A549 (cell line): Measurements from ENCODE around the gene JPH2. TPM values are rescaled to one million over a fixed set of nuclear protein-coding genes. Genes with fewer than 3 reads are reported as not detected.

Experiments used
- ATAC-seq, 2 experiments: fragments of 200-7000 bp in 1 of 2; fragments of >200 bp in 1 of 2; cut with Nextera tagmentation in 1 of 2; cut with Tn5 transposase in 1 of 2; 3 replicates each; pipeline versions ENCODE4 v1.8.0 to v1.9.1; 2018 to 2020; ENCODE audit warnings: mild to moderate bottlenecking in 1 of 2, moderate library complexity in 1 of 2
- CTCF ChIA-PET: fragments of 300-600 bp; sonication (Branson Sonifier 250); formaldehyde crosslinking; extraction: SDS; loops from one replicate; lab custom pipeline; 2021; ENCODE audit warnings: antibody characterized with exemption, inconsistent platforms; lab: Yijun Ruan, JAX
- POLR2A ChIA-PET: fragments of 350-600 bp; formaldehyde crosslinking; extraction: SDS; loops from one replicate; lab custom pipeline; 2021; ENCODE audit warnings: antibody characterized with exemption, inconsistent platforms; lab: Yijun Ruan, JAX
- DNase-seq, 2 experiments: peaks; one replicate each; pipeline versions ENCODE4 v3.0.0 to v3.0.0-alpha.2; 2011 to 2016; ENCODE audit warnings: low read depth in 1 of 2, low spot score in 1 of 2
- FAIRE-seq: peaks from 2 replicates; lab custom pipeline; 2011; peaks lifted over from hg19 to GRCh38; lab: Jason Lieb, UNC
- H3K27ac ChIP-seq, 2 experiments: fragments of >200 bp; sonication (Bioruptor Twin); formaldehyde crosslinking; 3 replicates each; pipeline ENCODE4 v1.5.1; 2016 to 2017
- H3K4me1 ChIP-seq: fragments of >200 bp; sonication (Bioruptor Twin); formaldehyde crosslinking; 3 replicates; pipeline ENCODE4 v1.6.1; 2016
- H3K4me2 ChIP-seq: fragments of >200 bp; sonication (Bioruptor Twin); formaldehyde crosslinking; 3 replicates; pipeline ENCODE4 v1.6.1; 2016
- H3K4me3 ChIP-seq: fragments of >200 bp; sonication (Bioruptor Twin); formaldehyde crosslinking; 3 replicates; pipeline ENCODE4 v1.5.1; 2016
- H3K9me3 ChIP-seq: fragments of >200 bp; sonication (Bioruptor Twin); formaldehyde crosslinking; 3 replicates; pipeline ENCODE4 v1.6.1; 2016
- BHLHE40 ChIP-seq: IDR thresholded peaks from 2 replicates; pipeline ENCODE4 v1.6.1; 2012; ENCODE audit warnings: low read depth, low read length, inconsistent platforms
- CBX8 ChIP-seq: fragments of 200-600 bp; sonication (generic); IDR thresholded peaks from 2 replicates; pipeline ENCODE4 v1.6.1; 2016
- CHD4 ChIP-seq: fragments of 200-600 bp; sonication (generic); IDR thresholded peaks from 2 replicates; pipeline ENCODE4 v1.6.1; 2016; ENCODE audit warnings: antibody characterized with exemption, mild to moderate bottlenecking, borderline replicate concordance
- EHMT2 ChIP-seq: fragments of 200-600 bp; sonication (generic); IDR thresholded peaks from 2 replicates; pipeline ENCODE4 v1.6.1; 2016; ENCODE audit warnings: antibody characterized with exemption, low read depth, mild to moderate bottlenecking, moderate library complexity
- EP300 ChIP-seq, 2 experiments: fragments of >200 bp; sonication (Bioruptor Twin); formaldehyde crosslinking; IDR thresholded peaks; 2 replicates in 1 of 2; 3 replicates in 1 of 2; pipeline ENCODE4 v1.6.1; 2016 to 2017
- HDAC2 ChIP-seq: fragments of 200-600 bp; sonication (generic); IDR thresholded peaks from 2 replicates; pipeline ENCODE4 v1.6.1; 2016
- HOXB13 ChIP-seq: fragments of 250-450 bp; sonication (Bioruptor Pico); IDR thresholded peaks from 2 replicates; pipeline ENCODE4 v1.5.0; 2020; ENCODE audit warnings: low read depth, mild to moderate bottlenecking, moderate library complexity
- HOXB5 ChIP-seq: fragments of 250-450 bp; sonication (Bioruptor Pico); IDR thresholded peaks from 2 replicates; pipeline ENCODE4 v1.5.0; 2020; ENCODE audit warnings: mild to moderate bottlenecking, moderate library complexity
- JUNB ChIP-seq: fragments of >200 bp; sonication (Bioruptor Twin); formaldehyde crosslinking; IDR thresholded peaks from 2 replicates; pipeline ENCODE4 v1.6.1; 2016
- KDM1A ChIP-seq: fragments of 200-600 bp; sonication (generic); IDR thresholded peaks from 2 replicates; pipeline ENCODE4 v1.6.1; 2016; ENCODE audit warnings: low read depth, mild to moderate bottlenecking
- MAFK ChIP-seq: fragments of 450-650 bp; IDR thresholded peaks from 2 replicates; pipeline ENCODE4 v1.6.1; 2014; ENCODE audit not compliant: partially characterized antibody
- NFE2L2 ChIP-seq: fragments of 150-350 bp; conservative IDR thresholded peaks from 2 replicates; pipeline ENCODE4 v1.6.1; 2014; ENCODE audit warnings: low read length
- NPAS2 ChIP-seq: fragments of 250-450 bp; sonication (Bioruptor Pico); IDR thresholded peaks from 2 replicates; pipeline ENCODE4 v1.8.0; 2022; ENCODE audit warnings: mild to moderate bottlenecking, moderate library complexity, borderline replicate concordance
- NR3C1 ChIP-seq: fragments of >200 bp; sonication (Bioruptor Twin); formaldehyde crosslinking; IDR thresholded peaks from 3 replicates; pipeline ENCODE4 v1.6.1; 2017
- RAD21 ChIP-seq, 2 experiments: fragments of >200 bp in 1 of 2; sonication (Bioruptor Twin) in 1 of 2; formaldehyde crosslinking in 1 of 2; IDR thresholded peaks in 1 of 2; conservative IDR thresholded peaks in 1 of 2; 2 replicates in 1 of 2; 3 replicates in 1 of 2; pipeline ENCODE4 v1.6.1; 2012 to 2018; ENCODE audit warnings: inconsistent platforms in 1 of 2
- RARB ChIP-seq: fragments of 250-450 bp; sonication (Bioruptor Pico); IDR thresholded peaks from 2 replicates; pipeline ENCODE4 v1.8.0; 2021; ENCODE audit warnings: mild to moderate bottlenecking, moderate library complexity
- RFX5 ChIP-seq: fragments of 450-650 bp; IDR thresholded peaks from 2 replicates; pipeline ENCODE4 v1.7.1; 2014; ENCODE audit warnings: antibody characterized with exemption, mild to moderate bottlenecking, moderate library complexity
- SREBF2 ChIP-seq: fragments of 450-650 bp; IDR thresholded peaks from 2 replicates; pipeline ENCODE4 v1.6.1; 2014; ENCODE audit warnings: mild to moderate bottlenecking, moderate library complexity
- ZC3H11A ChIP-seq: fragments of 450-650 bp; IDR thresholded peaks from 2 replicates; pipeline ENCODE4 v1.6.1; 2014; ENCODE audit warnings: antibody characterized with exemption, mild to moderate bottlenecking
- ZNF302 ChIP-seq: fragments of 250-450 bp; sonication (Bioruptor Pico); IDR thresholded peaks from 2 replicates; pipeline ENCODE4 v1.9.0; 2021; ENCODE audit warnings: inconsistent platforms, mild to moderate bottlenecking, moderate library complexity
- ZSCAN20 ChIP-seq: fragments of 250-450 bp; sonication (Bioruptor Pico); IDR thresholded peaks from 2 replicates; pipeline ENCODE4 v1.8.0; 2022; ENCODE audit warnings: mild to moderate bottlenecking, moderate library complexity
- WGBS: methylation state at CpG from one replicate; pipeline ENCODE4 v1.1.6; 2017; ENCODE audit errors: missing lambda C conversion rate; 5-methylcytosine and 5-hydroxymethylcytosine counted together
- polyA plus RNA-seq, 4 experiments: library from polyadenylated mRNA; depleted of rRNA in 3 of 4; stranded (reverse); fragments of >200 nt; fragmentation: RNase III in 1 of 4; extraction: RNeasy Plus Mini Kit Qiagen cat#74134 plus additional on column Dnase treatment in 1 of 4; gene quantifications; 2 replicates in 3 of 4; 3 replicates in 1 of 4; pipeline ENCODE4 v1.2.3, GENCODE V29; 2011 to 2017
- TF ChIP-seq, protein P1 (sequence below): fragments of 200-600 bp; sonication (generic); IDR thresholded peaks from 2 replicates; pipeline ENCODE4 v1.6.1; 2016; ENCODE audit warnings: antibody characterized with exemption, mild to moderate bottlenecking, moderate library complexity
- TF ChIP-seq, protein P2 (sequence below): IDR thresholded peaks from 2 replicates; pipeline ENCODE4 v1.6.1; 2012
- TF ChIP-seq, protein P3 (sequence below): fragments of 250-450 bp; sonication (Bioruptor Pico); IDR thresholded peaks from 2 replicates; pipeline ENCODE4 v1.5.0; 2020; ENCODE audit warnings: low read depth, mild to moderate bottlenecking, moderate library complexity
- TF ChIP-seq, protein P4 (sequence below): fragments of 250-450 bp; sonication (Bioruptor Pico); IDR thresholded peaks from 2 replicates; pipeline ENCODE4 v1.5.0; 2021; ENCODE audit warnings: mild to moderate bottlenecking, moderate library complexity, borderline replicate concordance
- TF ChIP-seq, protein P5 (sequence below): fragments of >200 bp; sonication (Bioruptor Twin); formaldehyde crosslinking; IDR thresholded peaks from 2 replicates; pipeline ENCODE4 v1.6.1; 2016
- TF ChIP-seq, protein P6 (sequence below): IDR thresholded peaks from 2 replicates; pipeline ENCODE4 v1.6.1; 2012; ENCODE audit warnings: low read depth, borderline replicate concordance
- TF ChIP-seq, protein P7 (sequence below): IDR thresholded peaks from 2 replicates; pipeline ENCODE4 v1.6.1; 2012

The JPH2 gene
- polyA plus RNA-seq, 2 of the 4 experiments (the other 2 are of a cell fraction): 0.83 to 3.3 TPM

DNA sequence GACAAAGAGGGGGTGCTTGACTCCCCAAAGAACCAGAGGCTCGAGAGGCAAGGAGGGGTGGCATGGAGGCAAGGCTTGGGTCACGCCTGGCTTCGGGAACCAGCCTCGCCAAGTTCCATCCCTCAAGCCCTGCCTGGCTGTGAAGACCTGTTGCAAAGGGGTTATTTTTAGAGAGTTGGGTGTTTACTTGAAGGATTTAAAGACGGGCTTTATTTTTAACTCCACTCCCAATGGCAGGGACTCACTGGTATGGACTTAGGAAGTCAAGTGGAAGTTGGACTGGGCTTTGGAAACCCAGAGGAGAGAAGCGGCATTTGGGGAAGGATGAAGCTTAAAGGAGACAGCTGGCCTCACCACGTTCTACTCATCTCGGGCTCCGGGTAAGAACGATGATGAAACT is 43.1 kb downstream of the JPH2 start:
- Histone ChIP-seq H3K27ac (no peak overlapping the region), H3K4me2 (no peak overlapping the region), H3K9me3 (no peaks in the 10 kb centered on the region), H3K4me1 (no peaks in the 10 kb centered on the region), H3K4me3 (no peak overlapping the region)
- DNase-seq: no peak
- no peak for ATAC-seq
- WGBS: 84% methylated on average over 10 of the region's 10 CpGs
- no peak for TF ChIP-seq NR3C1
- TF ChIP-seq, protein P1, sequence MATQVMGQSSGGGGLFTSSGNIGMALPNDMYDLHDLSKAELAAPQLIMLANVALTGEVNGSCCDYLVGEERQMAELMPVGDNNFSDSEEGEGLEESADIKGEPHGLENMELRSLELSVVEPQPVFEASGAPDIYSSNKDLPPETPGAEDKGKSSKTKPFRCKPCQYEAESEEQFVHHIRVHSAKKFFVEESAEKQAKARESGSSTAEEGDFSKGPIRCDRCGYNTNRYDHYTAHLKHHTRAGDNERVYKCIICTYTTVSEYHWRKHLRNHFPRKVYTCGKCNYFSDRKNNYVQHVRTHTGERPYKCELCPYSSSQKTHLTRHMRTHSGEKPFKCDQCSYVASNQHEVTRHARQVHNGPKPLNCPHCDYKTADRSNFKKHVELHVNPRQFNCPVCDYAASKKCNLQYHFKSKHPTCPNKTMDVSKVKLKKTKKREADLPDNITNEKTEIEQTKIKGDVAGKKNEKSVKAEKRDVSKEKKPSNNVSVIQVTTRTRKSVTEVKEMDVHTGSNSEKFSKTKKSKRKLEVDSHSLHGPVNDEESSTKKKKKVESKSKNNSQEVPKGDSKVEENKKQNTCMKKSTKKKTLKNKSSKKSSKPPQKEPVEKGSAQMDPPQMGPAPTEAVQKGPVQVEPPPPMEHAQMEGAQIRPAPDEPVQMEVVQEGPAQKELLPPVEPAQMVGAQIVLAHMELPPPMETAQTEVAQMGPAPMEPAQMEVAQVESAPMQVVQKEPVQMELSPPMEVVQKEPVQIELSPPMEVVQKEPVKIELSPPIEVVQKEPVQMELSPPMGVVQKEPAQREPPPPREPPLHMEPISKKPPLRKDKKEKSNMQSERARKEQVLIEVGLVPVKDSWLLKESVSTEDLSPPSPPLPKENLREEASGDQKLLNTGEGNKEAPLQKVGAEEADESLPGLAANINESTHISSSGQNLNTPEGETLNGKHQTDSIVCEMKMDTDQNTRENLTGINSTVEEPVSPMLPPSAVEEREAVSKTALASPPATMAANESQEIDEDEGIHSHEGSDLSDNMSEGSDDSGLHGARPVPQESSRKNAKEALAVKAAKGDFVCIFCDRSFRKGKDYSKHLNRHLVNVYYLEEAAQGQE: no peak
- TF ChIP-seq EP300 (IDR thresholded peaks at IDR 0.05): no peak
- TF ChIP-seq, protein P2, sequence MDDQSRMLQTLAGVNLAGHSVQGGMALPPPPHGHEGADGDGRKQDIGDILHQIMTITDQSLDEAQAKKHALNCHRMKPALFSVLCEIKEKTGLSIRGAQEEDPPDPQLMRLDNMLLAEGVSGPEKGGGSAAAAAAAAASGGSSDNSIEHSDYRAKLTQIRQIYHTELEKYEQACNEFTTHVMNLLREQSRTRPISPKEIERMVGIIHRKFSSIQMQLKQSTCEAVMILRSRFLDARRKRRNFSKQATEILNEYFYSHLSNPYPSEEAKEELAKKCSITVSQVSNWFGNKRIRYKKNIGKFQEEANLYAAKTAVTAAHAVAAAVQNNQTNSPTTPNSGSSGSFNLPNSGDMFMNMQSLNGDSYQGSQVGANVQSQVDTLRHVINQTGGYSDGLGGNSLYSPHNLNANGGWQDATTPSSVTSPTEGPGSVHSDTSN: no peak
- no peak for TF ChIP-seq CBX8
- TF ChIP-seq RARB (CRISPR knock-in tag): no peak
- no peak for TF ChIP-seq SREBF2
- TF ChIP-seq RAD21 (conservative IDR thresholded peaks at IDR 0.05 in 1 of 2, IDR thresholded peaks at IDR 0.05 in 1 of 2): no peak
- no peak for TF ChIP-seq HDAC2
- TF ChIP-seq, protein P3, sequence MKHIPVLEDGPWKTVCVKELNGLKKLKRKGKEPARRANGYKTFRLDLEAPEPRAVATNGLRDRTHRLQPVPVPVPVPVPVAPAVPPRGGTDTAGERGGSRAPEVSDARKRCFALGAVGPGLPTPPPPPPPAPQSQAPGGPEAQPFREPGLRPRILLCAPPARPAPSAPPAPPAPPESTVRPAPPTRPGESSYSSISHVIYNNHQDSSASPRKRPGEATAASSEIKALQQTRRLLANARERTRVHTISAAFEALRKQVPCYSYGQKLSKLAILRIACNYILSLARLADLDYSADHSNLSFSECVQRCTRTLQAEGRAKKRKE (CRISPR knock-in tag): no peak
- TF ChIP-seq, protein P4, sequence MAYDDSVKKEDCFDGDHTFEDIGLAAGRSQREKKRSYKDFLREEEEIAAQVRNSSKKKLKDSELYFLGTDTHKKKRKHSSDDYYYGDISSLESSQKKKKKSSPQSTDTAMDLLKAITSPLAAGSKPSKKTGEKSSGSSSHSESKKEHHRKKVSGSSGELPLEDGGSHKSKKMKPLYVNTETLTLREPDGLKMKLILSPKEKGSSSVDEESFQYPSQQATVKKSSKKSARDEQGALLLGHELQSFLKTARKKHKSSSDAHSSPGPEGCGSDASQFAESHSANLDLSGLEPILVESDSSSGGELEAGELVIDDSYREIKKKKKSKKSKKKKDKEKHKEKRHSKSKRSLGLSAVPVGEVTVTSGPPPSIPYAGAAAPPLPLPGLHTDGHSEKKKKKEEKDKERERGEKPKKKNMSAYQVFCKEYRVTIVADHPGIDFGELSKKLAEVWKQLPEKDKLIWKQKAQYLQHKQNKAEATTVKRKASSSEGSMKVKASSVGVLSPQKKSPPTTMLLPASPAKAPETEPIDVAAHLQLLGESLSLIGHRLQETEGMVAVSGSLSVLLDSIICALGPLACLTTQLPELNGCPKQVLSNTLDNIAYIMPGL (CRISPR knock-in tag): no peak
- no peak for TF ChIP-seq NFE2L2
- TF ChIP-seq ZNF302 (CRISPR knock-in tag): no peak
- TF ChIP-seq ZSCAN20 (CRISPR knock-in tag): no peak
- no peak for TF ChIP-seq NPAS2
- TF ChIP-seq, protein P5, sequence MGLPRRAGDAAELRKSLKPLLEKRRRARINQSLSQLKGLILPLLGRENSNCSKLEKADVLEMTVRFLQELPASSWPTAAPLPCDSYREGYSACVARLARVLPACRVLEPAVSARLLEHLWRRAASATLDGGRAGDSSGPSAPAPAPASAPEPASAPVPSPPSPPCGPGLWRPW: no peak
- no peak for TF ChIP-seq ZC3H11A
- TF ChIP-seq JUNB: no peak
- no peak for TF ChIP-seq BHLHE40
- TF ChIP-seq, protein P6, sequence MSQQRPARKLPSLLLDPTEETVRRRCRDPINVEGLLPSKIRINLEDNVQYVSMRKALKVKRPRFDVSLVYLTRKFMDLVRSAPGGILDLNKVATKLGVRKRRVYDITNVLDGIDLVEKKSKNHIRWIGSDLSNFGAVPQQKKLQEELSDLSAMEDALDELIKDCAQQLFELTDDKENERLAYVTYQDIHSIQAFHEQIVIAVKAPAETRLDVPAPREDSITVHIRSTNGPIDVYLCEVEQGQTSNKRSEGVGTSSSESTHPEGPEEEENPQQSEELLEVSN: no peak
- ChIA-PET CTCF (interaction anchor here (1.0 to 6.7 kb wide), 5 partner anchors 13 to 46 kb away, joined by 3 to 54 read pairs (median 4); no protein-coding TSS in a partner anchor), POLR2A (no interaction called here)
- FAIRE-seq: no peak

DNA sequence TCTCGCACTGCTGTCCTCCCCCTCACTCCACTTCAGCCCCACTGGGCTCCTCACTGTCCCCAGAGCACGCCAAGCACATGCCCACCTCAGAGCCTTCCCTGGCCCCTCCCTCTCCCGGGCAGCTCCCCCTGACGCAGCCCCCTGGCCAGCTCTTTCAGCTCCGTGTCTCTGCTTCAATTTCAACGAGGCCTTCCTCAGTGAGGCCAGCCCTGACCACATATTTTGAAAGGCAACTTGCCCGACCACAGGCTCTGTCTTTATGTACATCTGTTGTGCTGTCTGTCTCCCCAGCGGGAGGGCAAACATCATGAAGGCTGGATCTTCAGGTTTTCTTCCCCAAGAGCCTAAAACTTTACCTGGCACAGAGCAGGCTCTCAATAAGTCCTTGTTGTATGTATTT is 44.6 kb downstream of the JPH2 start:
- no peaks in the 10 kb centered on the region for H3K4me1 ChIP-seq
- 65% methylated on average over 8 of the region's 8 CpGs for WGBS
- POLR2A ChIA-PET: no interaction called here
- CTCF ChIA-PET: interaction anchor here (0.6 to 6.7 kb wide), 4 partner anchors 13 to 239 kb away, joined by 3 to 54 read pairs (median 3); no protein-coding TSS in a partner anchor
- no peak overlapping the region for H3K4me2 ChIP-seq
- ATAC-seq (no peak), FAIRE-seq (no peak), DNase-seq (no peak)
- no peaks in the 10 kb centered on the region for H3K9me3 ChIP-seq
- no peak overlapping the region for H3K27ac ChIP-seq
- H3K4me3 ChIP-seq: no peak overlapping the region
- TF ChIP-seq, protein P7, sequence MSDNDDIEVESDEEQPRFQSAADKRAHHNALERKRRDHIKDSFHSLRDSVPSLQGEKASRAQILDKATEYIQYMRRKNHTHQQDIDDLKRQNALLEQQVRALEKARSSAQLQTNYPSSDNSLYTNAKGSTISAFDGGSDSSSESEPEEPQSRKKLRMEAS: no peak
- no peak for TF ChIP-seq KDM1A
- no peak for TF ChIP-seq SREBF2
- TF ChIP-seq MAFK: no peak
- TF ChIP-seq RFX5: no peak
- TF ChIP-seq RAD21 (conservative IDR thresholded peaks at IDR 0.05 in 1 of 2, IDR thresholded peaks at IDR 0.05 in 1 of 2): no peak
- TF ChIP-seq CHD4: no peak
- TF ChIP-seq, protein P5: no peak
- no peak for TF ChIP-seq HOXB13 (CRISPR knock-in tag)
- TF ChIP-seq, protein P2: no peak
- TF ChIP-seq EHMT2: no peak
- TF ChIP-seq HOXB5: no peak
